K562 (cell line): ENCODE measurements around the gene DEF6. TPM values are rescaled to one million over a fixed set of nuclear protein-coding genes. Genes with fewer than 3 reads are reported as not detected.
A peak's percentile ranks its signal among the peaks of the same experiment; 100 is the strongest.

Source experiments
- ATF7 ChIP-seq: fragments of 450-650 bp; IDR thresholded peaks from 2 replicates; pipeline ENCODE4 v1.7.1; 2014; ENCODE audit warnings: mild to moderate bottlenecking, moderate library complexity
- GTF2E2 ChIP-seq: fragments of 200-800 bp; sonication (Bioruptor generic); IDR thresholded peaks from 2 replicates; pipeline ENCODE4 v1.6.1; 2016; ENCODE audit warnings: missing genetic modification characterization, missing compliant biosample characterization
- HMGN3 ChIP-seq: IDR thresholded peaks from 2 replicates; pipeline ENCODE4 v1.6.1; 2011; ENCODE audit warnings: borderline replicate concordance, low read depth, mild to moderate bottlenecking, mixed read lengths, low read length; ENCODE audit not compliant: insufficient read length; ENCODE audit errors: extremely low read depth
- HNRNPK ChIP-seq: fragments of 200-400 bp; formaldehyde crosslinking; IDR thresholded peaks from one replicate; pipeline ENCODE4 v1.6.1; 2018; ENCODE audit warnings: mild to moderate bottlenecking, low read depth, low read length; ENCODE audit not compliant: poor library complexity, severe bottlenecking
- KDM4B ChIP-seq, 2 experiments: fragments of 450-650 bp in 1 of 2; sonication (generic) in 1 of 2; IDR thresholded peaks; 2 replicates each; pipeline ENCODE4 v1.6.1; 2016 to 2017; ENCODE audit warnings: borderline replicate concordance in 2 of 2, antibody characterized with exemption in 1 of 2, low read depth in 1 of 2, mild to moderate bottlenecking in 1 of 2
- SMAD1 ChIP-seq: fragments of 150-350 bp; IDR thresholded peaks from 2 replicates; pipeline ENCODE4 v1.6.1; 2014; ENCODE audit warnings: low read length, low read depth; ENCODE audit not compliant: partially characterized antibody
- XRCC4 ChIP-seq: IDR thresholded peaks from one replicate; pipeline ENCODE4 v1.6.1; 2011; ENCODE audit not compliant: insufficient read depth, insufficient read length; ENCODE audit errors: extremely low read depth
- ZEB2 ChIP-seq: fragments of 450-650 bp; IDR thresholded peaks from 2 replicates; pipeline ENCODE4 v1.6.1; 2016
- ZFP30 ChIP-seq: fragments of 250-450 bp; sonication (Bioruptor Pico); IDR thresholded peaks from 2 replicates; pipeline ENCODE4 v1.8.0; 2022; ENCODE audit warnings: moderate library complexity, mild to moderate bottlenecking, inconsistent platforms, borderline replicate concordance
- ZFX ChIP-seq: sonication (generic); formaldehyde crosslinking; IDR thresholded peaks from 2 replicates; pipeline ENCODE4 v1.8.0; 2022; ENCODE audit warnings: mild to moderate bottlenecking, missing genetic modification reagents, moderate library complexity
- ZNF24 ChIP-seq: fragments of 450-650 bp; IDR thresholded peaks from 2 replicates; pipeline ENCODE4 v1.6.1; 2016
- ZNF3 ChIP-seq: fragments of 250-450 bp; sonication (Bioruptor Pico); IDR thresholded peaks from 2 replicates; pipeline ENCODE4 v1.5.0; 2021; ENCODE audit warnings: mild to moderate bottlenecking, moderate library complexity
- ZNF785 ChIP-seq: fragments of 250-450 bp; sonication (Bioruptor Pico); IDR thresholded peaks from 2 replicates; pipeline ENCODE4 v1.4.0; 2020; ENCODE audit warnings: mild to moderate bottlenecking
- polyA plus RNA-seq, 8 experiments: library from polyadenylated mRNA; depleted of rRNA in 4 of 8; stranded (reverse) in 5 of 8; unstranded in 3 of 8; fragments of >200 nt; fragmentation: Nextera tagmentation in 2 of 8; fragmentation: Illumina TruSeq in 1 of 8; extraction: Ambion mirVana in 2 of 8; extraction: Trizol in 1 of 8; gene quantifications; 2 replicates each; pipeline versions ENCODE4 v1.2.1 to v1.2.3, GENCODE V29; 2011 to 2014; ENCODE audit warnings: inconsistent platforms in 1 of 8, missing spikeins in 1 of 8
- total RNA-seq, 7 experiments: library from RNA; depleted of rRNA in 6 of 7; stranded (reverse); fragments of >200 nt in 6 of 7; fragmentation: Illumina TruSeq in 2 of 7; extraction: Trizol in 2 of 7; gene quantifications; 2 replicates each; pipeline versions ENCODE4 v1.2.1 to v1.2.3, GENCODE V29; 2011 to 2021; ENCODE audit warnings: low replicate concordance in 1 of 7
- TF ChIP-seq, protein P1 (sequence below): fragments of 250-450 bp; sonication (Bioruptor Pico); IDR thresholded peaks from 2 replicates; pipeline ENCODE4 v1.5.0; 2021; ENCODE audit warnings: mild to moderate bottlenecking, moderate library complexity
- TF ChIP-seq, protein P2 (sequence below): fragments of 250-450 bp; sonication (Bioruptor Pico); IDR thresholded peaks from 2 replicates; pipeline ENCODE4 v1.5.0; 2021
- TF ChIP-seq, protein P3 (sequence below): fragments of 250-450 bp; sonication (Bioruptor Pico); IDR thresholded peaks from 2 replicates; pipeline ENCODE4 v1.5.0; 2022; ENCODE audit warnings: mild to moderate bottlenecking
- TF ChIP-seq, protein P4 (sequence below): sonication (generic); formaldehyde crosslinking; IDR thresholded peaks from 2 replicates; pipeline ENCODE4 v1.8.0; 2022; ENCODE audit warnings: mild to moderate bottlenecking, missing genetic modification reagents, borderline replicate concordance

The DEF6 gene
- total and polyA plus RNA-seq, 9 of the 15 experiments (the other 6 are each of a cell fraction or from before 2014, with no cell fraction given) = 1.3 to 44.6 (median 22.7) TPM

DNA sequence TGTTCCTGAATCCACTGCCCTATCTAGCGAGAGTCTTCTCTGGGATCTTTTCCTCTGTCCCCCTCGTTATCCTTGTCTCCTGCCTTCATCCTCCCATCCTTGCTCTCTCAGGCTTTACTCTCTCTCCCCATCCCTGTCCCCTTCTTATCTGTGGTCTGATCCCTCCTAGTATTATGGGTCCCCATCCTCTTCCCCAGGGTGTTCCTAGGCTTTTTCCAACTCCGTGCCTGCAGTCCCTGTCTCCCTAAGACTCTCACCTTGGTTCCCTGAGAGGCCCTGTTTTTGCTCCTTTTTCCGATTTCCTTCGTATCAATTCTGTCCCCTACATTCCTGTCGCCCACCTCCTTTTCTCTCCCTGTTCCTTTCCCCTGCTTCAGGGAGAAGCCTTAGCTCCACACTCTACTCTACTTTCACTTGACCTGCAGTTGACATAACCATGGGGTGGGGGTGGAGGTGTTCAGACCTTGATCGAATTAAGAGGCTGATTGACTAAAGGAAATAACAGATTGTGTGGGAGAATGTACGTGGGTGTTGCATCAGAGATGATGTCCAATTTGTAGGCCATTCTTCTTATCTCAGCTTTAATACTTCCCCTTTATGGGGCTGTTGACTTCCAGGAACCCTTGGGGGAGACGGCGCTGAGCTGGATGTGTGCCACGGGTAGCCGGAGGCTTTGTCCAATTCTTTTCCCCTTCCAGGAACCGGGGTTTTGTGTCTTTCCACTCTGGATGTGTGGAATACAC lies 45.6 kb downstream of the DEF6 start (continued):
- TF ChIP-seq, protein P1, sequence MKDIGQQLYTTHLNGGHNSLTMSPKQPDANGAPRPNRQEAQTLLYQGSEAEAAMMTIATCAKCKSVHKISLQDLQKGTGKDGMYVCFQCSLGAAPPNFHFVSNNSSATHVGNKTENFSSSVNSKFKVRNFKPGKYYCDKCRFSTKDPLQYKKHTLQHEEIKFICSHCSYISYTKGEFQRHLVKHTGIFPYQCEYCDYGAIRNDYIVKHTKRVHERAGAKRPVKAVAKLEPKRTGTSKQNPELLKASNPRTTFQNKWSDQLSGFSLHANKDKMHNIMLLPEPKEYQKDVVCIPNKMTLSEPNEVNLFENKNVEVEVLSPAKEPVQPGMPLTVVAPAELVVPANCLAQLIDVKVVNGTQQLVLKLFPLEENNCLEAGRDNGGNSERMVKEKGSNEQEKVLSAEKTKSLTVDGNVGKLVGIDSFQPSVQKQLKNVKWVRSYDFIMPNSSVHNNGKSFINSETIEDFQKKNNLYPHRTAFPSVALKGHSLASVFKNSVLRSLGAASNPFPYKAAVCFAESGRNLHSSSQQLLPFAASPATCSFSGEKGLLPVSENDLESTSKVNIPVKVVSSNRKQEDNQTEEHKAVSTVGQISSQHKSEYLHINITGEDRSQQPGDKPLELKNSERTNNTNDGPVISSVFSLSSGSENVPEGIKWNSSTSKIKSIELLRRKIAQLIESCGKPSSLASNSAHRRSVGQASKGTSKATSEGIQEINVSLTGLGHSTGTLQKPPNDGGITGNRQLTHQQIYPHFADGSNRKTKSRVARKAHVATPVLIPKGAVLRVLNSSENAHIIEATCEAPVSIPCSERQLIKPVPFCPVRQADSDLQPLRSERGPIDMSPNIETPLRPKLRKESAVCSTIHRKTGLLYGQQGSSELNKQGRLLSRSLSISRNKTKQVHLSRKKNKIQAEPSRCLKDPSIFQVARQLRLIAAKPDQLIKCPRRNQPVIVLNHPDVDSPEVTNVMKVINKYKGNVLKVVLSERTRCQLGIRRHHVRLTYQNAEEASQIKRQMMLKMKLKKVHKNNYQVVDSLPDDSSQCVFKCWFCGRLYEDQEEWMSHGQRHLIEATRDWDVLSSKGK (CRISPR knock-in tag) = no peak
- peak; percentile 1; the same call in 1 of the 2 replicates for TF ChIP-seq ZFX
- no peak for TF ChIP-seq SMAD1
- TF ChIP-seq HMGN3 = peak; percentile 70
- no peak for TF ChIP-seq ZFP30
- TF ChIP-seq ZNF3 (CRISPR knock-in tag) = no peak
- TF ChIP-seq, protein P2, sequence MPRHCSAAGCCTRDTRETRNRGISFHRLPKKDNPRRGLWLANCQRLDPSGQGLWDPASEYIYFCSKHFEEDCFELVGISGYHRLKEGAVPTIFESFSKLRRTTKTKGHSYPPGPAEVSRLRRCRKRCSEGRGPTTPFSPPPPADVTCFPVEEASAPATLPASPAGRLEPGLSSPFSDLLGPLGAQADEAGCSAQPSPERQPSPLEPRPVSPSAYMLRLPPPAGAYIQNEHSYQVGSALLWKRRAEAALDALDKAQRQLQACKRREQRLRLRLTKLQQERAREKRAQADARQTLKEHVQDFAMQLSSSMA (CRISPR knock-in tag) = no peak
- TF ChIP-seq, protein P3, sequence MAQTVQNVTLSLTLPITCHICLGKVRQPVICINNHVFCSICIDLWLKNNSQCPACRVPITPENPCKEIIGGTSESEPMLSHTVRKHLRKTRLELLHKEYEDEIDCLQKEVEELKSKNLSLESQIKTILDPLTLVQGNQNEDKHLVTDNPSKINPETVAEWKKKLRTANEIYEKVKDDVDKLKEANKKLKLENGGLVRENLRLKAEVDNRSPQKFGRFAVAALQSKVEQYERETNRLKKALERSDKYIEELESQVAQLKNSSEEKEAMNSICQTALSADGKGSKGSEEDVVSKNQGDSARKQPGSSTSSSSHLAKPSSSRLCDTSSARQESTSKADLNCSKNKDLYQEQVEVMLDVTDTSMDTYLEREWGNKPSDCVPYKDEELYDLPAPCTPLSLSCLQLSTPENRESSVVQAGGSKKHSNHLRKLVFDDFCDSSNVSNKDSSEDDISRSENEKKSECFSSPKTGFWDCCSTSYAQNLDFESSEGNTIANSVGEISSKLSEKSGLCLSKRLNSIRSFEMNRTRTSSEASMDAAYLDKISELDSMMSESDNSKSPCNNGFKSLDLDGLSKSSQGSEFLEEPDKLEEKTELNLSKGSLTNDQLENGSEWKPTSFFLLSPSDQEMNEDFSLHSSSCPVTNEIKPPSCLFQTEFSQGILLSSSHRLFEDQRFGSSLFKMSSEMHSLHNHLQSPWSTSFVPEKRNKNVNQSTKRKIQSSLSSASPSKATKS (CRISPR knock-in tag) = no peak
- no peak for TF ChIP-seq ZNF24
- TF ChIP-seq KDM4B (IDR thresholded peaks at IDR 0.05; ENCODE audit: borderline replicate concordance in 2 of 2, low read depth in 1 of 2) = no peak
- TF ChIP-seq XRCC4 = no peak
- TF ChIP-seq ZNF785 = no peak
- TF ChIP-seq, protein P4, sequence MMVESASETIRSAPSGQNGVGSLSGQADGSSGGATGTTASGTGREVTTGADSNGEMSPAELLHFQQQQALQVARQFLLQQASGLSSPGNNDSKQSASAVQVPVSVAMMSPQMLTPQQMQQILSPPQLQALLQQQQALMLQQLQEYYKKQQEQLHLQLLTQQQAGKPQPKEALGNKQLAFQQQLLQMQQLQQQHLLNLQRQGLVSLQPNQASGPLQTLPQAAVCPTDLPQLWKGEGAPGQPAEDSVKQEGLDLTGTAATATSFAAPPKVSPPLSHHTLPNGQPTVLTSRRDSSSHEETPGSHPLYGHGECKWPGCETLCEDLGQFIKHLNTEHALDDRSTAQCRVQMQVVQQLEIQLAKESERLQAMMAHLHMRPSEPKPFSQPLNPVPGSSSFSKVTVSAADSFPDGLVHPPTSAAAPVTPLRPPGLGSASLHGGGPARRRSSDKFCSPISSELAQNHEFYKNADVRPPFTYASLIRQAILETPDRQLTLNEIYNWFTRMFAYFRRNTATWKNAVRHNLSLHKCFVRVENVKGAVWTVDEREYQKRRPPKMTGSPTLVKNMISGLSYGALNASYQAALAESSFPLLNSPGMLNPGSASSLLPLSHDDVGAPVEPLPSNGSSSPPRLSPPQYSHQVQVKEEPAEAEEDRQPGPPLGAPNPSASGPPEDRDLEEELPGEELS (CRISPR knock-in tag) = no peak
- no peak for TF ChIP-seq HNRNPK
- no peak for TF ChIP-seq GTF2E2
- peak; percentile 84 for TF ChIP-seq ATF7
- TF ChIP-seq ZEB2 = peak; percentile 43
